ENCODE data around the gene CES4A.
A peak's percentile ranks its signal among the peaks of the same experiment; 100 is the strongest.
"Not testable (repeated sequence)": the region's sequence is repeated elsewhere in the genome, so short reads cannot be mapped to it uniquely, and the experiment has no call there.

The CES4A gene

GRCh38 chr16:66973716-66974115, 14.7 kb upstream of the CES4A start:
- CTCF ChIA-PET: interaction anchor here (0.7 to 2.7 kb wide), 3 partner anchors 81 to 182 kb away, joined by 3 to 11 read pairs (median 3); no protein-coding TSS in a partner anchor
- TF ChIP-seq CTCF (conservative IDR thresholded peaks at IDR 0.05; ENCODE audit: low read depth): no peak
- H3K27ac ChIP-seq: no peak overlapping the region
- POLR2A ChIA-PET (ENCODE audit: low non-redundant PET): no interaction called here
- no peak for DNase-seq (ENCODE audit: low spot score)

GRCh38 chr16:66974156-66974931, 14.0 kb upstream of the CES4A start:
- H3K27ac ChIP-seq; DNase-seq (ENCODE audit: low spot score); POLR2A ChIA-PET (ENCODE audit: low non-redundant PET): not testable (repeated sequence)
- CTCF ChIA-PET: interaction anchor here (0.7 to 2.7 kb wide), 3 partner anchors 80 to 540 kb away, joined by 3 to 11 read pairs (median 3); no protein-coding TSS in a partner anchor

GRCh38 chr16:66974932-66975246, 13.5 kb upstream of the CES4A start:
- H3K27ac ChIP-seq; POLR2A ChIA-PET (ENCODE audit: low non-redundant PET); DNase-seq (ENCODE audit: low spot score): not testable (repeated sequence)
- CTCF ChIA-PET: interaction anchor here (0.7 kb wide), 1 partner anchor 540 kb away, joined by 3 read pairs; no protein-coding TSS in a partner anchor

- DNase-seq (ENCODE audit: low spot score): no peak
- H3K27ac ChIP-seq: no peak overlapping the region; the same call in 1 of the 2 replicates
- TF ChIP-seq CTCF (conservative IDR thresholded peaks at IDR 0.05; ENCODE audit: low read depth): no peak
- ChIA-PET CTCF (interaction anchor here (0.6 to 2.8 kb wide), 5 partner anchors 19 to 539 kb away, joined by 3 to 10 read pairs (median 4); no protein-coding TSS in a partner anchor), POLR2A (ENCODE audit: low non-redundant PET) (no interaction called here)
Observed at GRCh38 chr16:66975302-66975893, 13.0 kb upstream of the CES4A start.

GRCh38 chr16:66976746-66977145, 11.6 kb upstream of the CES4A start:
- ChIA-PET CTCF (interaction anchor here (0.5 to 2.8 kb wide), 8 partner anchors 9 to 326 kb away, joined by 3 to 10 read pairs (median 3); no protein-coding TSS in a partner anchor), POLR2A (ENCODE audit: low non-redundant PET) (no interaction called here)
- no peak for TF ChIP-seq CTCF (conservative IDR thresholded peaks at IDR 0.05; ENCODE audit: low read depth)
- no peak for DNase-seq (ENCODE audit: low spot score)
- no peak overlapping the region for H3K27ac ChIP-seq

GRCh38 chr16:66977341-66978113, 10.9 kb upstream of the CES4A start:
- ChIA-PET CTCF (interaction anchor here (0.5 to 2.8 kb wide), 13 partner anchors 8 to 178 kb away, joined by 3 to 10 read pairs (median 3); no protein-coding TSS in a partner anchor), POLR2A (ENCODE audit: low non-redundant PET) (no interaction called here)
- peak; percentile 93 for TF ChIP-seq CTCF (conservative IDR thresholded peaks at IDR 0.05; ENCODE audit: low read depth)
- peak; percentile 87 for DNase-seq (ENCODE audit: low spot score)
- no peak overlapping the region for H3K27ac ChIP-seq

GRCh38 chr16:66979011-66979717, 9.2 kb upstream of the CES4A start:
- DNase-seq (ENCODE audit: low spot score): no peak
- POLR2A ChIA-PET (ENCODE audit: low non-redundant PET): no interaction called here
- TF ChIP-seq CTCF (conservative IDR thresholded peaks at IDR 0.05; ENCODE audit: low read depth): no peak
- CTCF ChIA-PET: interaction anchor here (0.7 to 1.0 kb wide), 5 partner anchors 32 to 359 kb away, joined by 3 to 5 read pairs (median 3); partner anchors contain the start of gene ELMO3
- H3K27ac ChIP-seq: no peak overlapping the region
